Fibroblast of lung (primary cell): ENCODE data around the gene KIRREL2. TPM values are rescaled to one million over a fixed set of nuclear protein-coding genes. Genes with fewer than 3 reads are reported as not detected.

Experiments
- DNase-seq, 2 donors: peaks; one replicate each; pipeline versions ENCODE4 v3.0.0 to v3.0.0-alpha.2; 2010; ENCODE audit warnings: low read depth in 2 of 2
- H2AFZ ChIP-seq: 2 replicates; pipeline ENCODE4 v1.5.1; 2012; ENCODE audit warnings: low read length, control low read depth, inconsistent platforms
- H3K27ac ChIP-seq: 2 replicates; pipeline ENCODE4 v1.5.1; 2011; ENCODE audit warnings: low read length, control low read depth; ENCODE audit not compliant: insufficient read depth
- H3K27me3 ChIP-seq: 2 replicates; pipeline ENCODE4 v1.5.1; 2011; ENCODE audit warnings: mild to moderate bottlenecking, low read length; ENCODE audit not compliant: control insufficient read depth, insufficient read depth
- H3K36me3 ChIP-seq: 2 replicates; pipeline ENCODE4 v1.5.1; 2011; ENCODE audit warnings: low read length; ENCODE audit not compliant: control insufficient read depth, insufficient read depth
- H3K4me1 ChIP-seq: 2 replicates; pipeline ENCODE4 v1.5.1; 2011; ENCODE audit warnings: low read length; ENCODE audit not compliant: control insufficient read depth, insufficient read depth; ENCODE audit errors: extremely low read depth
- H3K4me2 ChIP-seq: 2 replicates; pipeline ENCODE4 v1.5.1; 2011; ENCODE audit warnings: low read length, control low read depth; ENCODE audit not compliant: insufficient read depth; ENCODE audit errors: extremely low read depth
- H3K4me3 ChIP-seq, 4 experiments: fragments of 200-600 bp in 1 of 4; sonication (generic) in 1 of 4; replicated peaks in 1 of 4; 2 replicates each; pipeline ENCODE4 v1.5.1; 2011 to 2016; ENCODE audit warnings: low read length in 4 of 4, low read depth in 3 of 4, mild to moderate bottlenecking in 3 of 4, control low read depth in 2 of 4, inconsistent platforms in 1 of 4, mixed read lengths in 1 of 4; ENCODE audit not compliant: insufficient read depth in 1 of 4; ENCODE audit errors: control extremely low read depth in 1 of 4
- H3K79me2 ChIP-seq: 2 replicates; pipeline ENCODE4 v1.5.1; 2012; ENCODE audit warnings: mild to moderate bottlenecking, low read length, inconsistent platforms; ENCODE audit not compliant: control insufficient read depth, insufficient read depth
- H3K9ac ChIP-seq: 2 replicates; pipeline ENCODE4 v1.5.1; 2011; ENCODE audit warnings: mild to moderate bottlenecking, low read length, control low read depth; ENCODE audit not compliant: insufficient read depth
- H3K9me3 ChIP-seq: 2 replicates; pipeline ENCODE4 v1.5.1; 2012; ENCODE audit warnings: low read depth, low read length; ENCODE audit not compliant: control insufficient read depth, insufficient read depth
- H4K20me1 ChIP-seq: 2 replicates; pipeline ENCODE4 v1.5.1; 2011; ENCODE audit warnings: low read length; ENCODE audit not compliant: control insufficient read depth, insufficient read depth; ENCODE audit errors: extremely low read depth
- CTCF ChIP-seq, 2 donors: IDR thresholded peaks in 1 of 2; conservative IDR thresholded peaks in 1 of 2; 1 replicate in 1 of 2; 2 replicates in 1 of 2; pipeline ENCODE4 v1.5.1; 2011 to 2012; ENCODE audit warnings: low read length in 2 of 2, control low read depth in 1 of 2, inconsistent platforms in 1 of 2, low read depth in 1 of 2, mild to moderate bottlenecking in 1 of 2
- EZH2 ChIP-seq: IDR thresholded peaks from 2 replicates; pipeline ENCODE4 v1.5.1; 2012; ENCODE audit warnings: low read length, control low read depth, mild to moderate bottlenecking; ENCODE audit errors: missing control alignments
- polyA plus RNA-seq, 2 donors: library from polyadenylated mRNA; depleted of rRNA in 1 of 2; stranded (reverse) in 1 of 2; unstranded in 1 of 2; fragments of >200 nt; gene quantifications; 2 replicates each; pipeline ENCODE4 v1.2.1, GENCODE V29; 2011 to 2012; ENCODE audit warnings: missing spikeins in 1 of 2
- total RNA-seq: library from RNA; depleted of rRNA; stranded (reverse); fragments of >200 nt; gene quantifications from 2 replicates; pipeline ENCODE4 v1.2.1, GENCODE V29; 2014

The KIRREL2 gene
- total and polyA plus RNA-seq, 2 donors (not counting 1 experiment from before 2014, with no cell fraction given) = under 0.01 TPM; not detected in 1

GRCh38 chr19:35853038-35853756 is 3.5 kb upstream of the KIRREL2 start:
- Histone ChIP-seq H3K4me3 (no peak overlapping the region), H3K79me2 (no peaks in the 10 kb centered on the region), H3K36me3 (no peaks in the 10 kb centered on the region), H3K27me3 (peaks cover 32% of the 10 kb centered on the region), H3K9ac (no peak overlapping the region), H2AFZ (no peak overlapping the region), H3K4me2 (no peak overlapping the region), H3K9me3 (no peaks in the 10 kb centered on the region), H3K4me1 (no peaks in the 10 kb centered on the region), H4K20me1 (no peaks in the 10 kb centered on the region), H3K27ac (no peak overlapping the region)
- no peak for TF ChIP-seq EZH2
- no peak for TF ChIP-seq CTCF (conservative IDR thresholded peaks at IDR 0.05 in 1 of 2, IDR thresholded peaks at IDR 0.05 in 1 of 2; ENCODE audit: low read depth in 1 of 2, low read length in 2 of 2)
- DNase-seq = no peak

GRCh38 chr19:35858311-35858710 is 1.6 kb downstream of the KIRREL2 start:
- H3K4me1 ChIP-seq = no peaks in the 10 kb centered on the region
- H3K9ac ChIP-seq = no peak overlapping the region
- H3K9me3 ChIP-seq = no peaks in the 10 kb centered on the region
- DNase-seq = no peak
- H3K4me2 ChIP-seq = no peak overlapping the region
- peaks cover 58% of the 10 kb centered on the region for H3K27me3 ChIP-seq
- no peak for TF ChIP-seq EZH2
- no peak overlapping the region for H3K4me3 ChIP-seq
- no peaks in the 10 kb centered on the region for H4K20me1 ChIP-seq
- no peak overlapping the region for H2AFZ ChIP-seq
- H3K27ac ChIP-seq = no peak overlapping the region
- H3K36me3 ChIP-seq = no peaks in the 10 kb centered on the region
- H3K79me2 ChIP-seq = no peaks in the 10 kb centered on the region

- Histone ChIP-seq H3K79me2 (no peaks in the 10 kb centered on the region), H2AFZ (no peak overlapping the region), H3K4me1 (no peaks in the 10 kb centered on the region), H3K9ac (no peak overlapping the region), H3K27me3 (peaks cover 58% of the 10 kb centered on the region), H3K27ac (no peak overlapping the region), H4K20me1 (no peaks in the 10 kb centered on the region), H3K36me3 (no peaks in the 10 kb centered on the region), H3K4me3 (no peak overlapping the region), H3K4me2 (no peak overlapping the region), H3K9me3 (no peaks in the 10 kb centered on the region)
- DNase-seq = no peak
- TF ChIP-seq EZH2 (no peak), CTCF (conservative IDR thresholded peaks at IDR 0.05 in 1 of 2, IDR thresholded peaks at IDR 0.05 in 1 of 2; ENCODE audit: low read depth in 1 of 2, low read length in 2 of 2) (no peak)
Measured at GRCh38 chr19:35859414-35859813, 2.7 kb downstream of the KIRREL2 start.
